HepG2 (cell line): Measurements from ENCODE around the gene SLC44A4. TPM values are rescaled to one million over a fixed set of nuclear protein-coding genes. Genes with fewer than 3 reads are reported as not detected.

Source experiments
- ATF5 ChIP-seq: sonication (generic); formaldehyde crosslinking; IDR thresholded peaks from 2 replicates; pipeline ENCODE4 v1.4.0; 2020; ENCODE audit warnings: mild to moderate bottlenecking, low read depth, missing genetic modification reagents
- CCDC6 ChIP-seq: sonication (generic); formaldehyde crosslinking; IDR thresholded peaks from 2 replicates; pipeline ENCODE4 v1.8.1; 2022; ENCODE audit warnings: mild to moderate bottlenecking, missing genetic modification reagents, moderate library complexity
- CSRNP2 ChIP-seq: sonication (generic); formaldehyde crosslinking; conservative IDR thresholded peaks from 2 replicates; pipeline ENCODE4 v1.8.0; 2022; ENCODE audit warnings: low read depth, missing genetic modification reagents
- E2F5 ChIP-seq: sonication (generic); formaldehyde crosslinking; conservative IDR thresholded peaks from 2 replicates; pipeline ENCODE4 v1.4.0; 2020; ENCODE audit warnings: missing genetic modification reagents
- EP300 ChIP-seq, 3 experiments: sonication (generic) in 1 of 3; formaldehyde crosslinking in 1 of 3; IDR thresholded peaks; 2 replicates each; pipeline versions ENCODE4 v1.5.1 to v1.6.1; 2011 to 2020; ENCODE audit warnings: low read depth in 2 of 3, low read length in 2 of 3, borderline replicate concordance in 1 of 3, improper control_type of control experiment in 1 of 3, mild to moderate bottlenecking in 1 of 3, missing genetic modification reagents in 1 of 3, moderate library complexity in 1 of 3
- GABPB1 ChIP-seq: IDR thresholded peaks from 2 replicates; pipeline ENCODE4 v1.6.1; 2016; ENCODE audit warnings: mild to moderate bottlenecking, missing genetic modification reagents, moderate library complexity, missing compliant biosample characterization
- HNF4G ChIP-seq, 2 experiments: sonication (generic) in 1 of 2; formaldehyde crosslinking in 1 of 2; IDR thresholded peaks; 2 replicates each; pipeline versions ENCODE4 v1.4.0 to v1.6.1; 2011 to 2020; ENCODE audit warnings: borderline replicate concordance in 2 of 2, low read depth in 2 of 2, mild to moderate bottlenecking in 2 of 2, low read length in 1 of 2, missing genetic modification reagents in 1 of 2, moderate library complexity in 1 of 2
- KLF13 ChIP-seq: sonication (generic); formaldehyde crosslinking; IDR thresholded peaks from 2 replicates; pipeline ENCODE4 v1.4.0; 2020; ENCODE audit warnings: mild to moderate bottlenecking, missing genetic modification reagents
- KLF16 ChIP-seq, 2 experiments: sonication (generic) in 1 of 2; formaldehyde crosslinking in 1 of 2; IDR thresholded peaks; 2 replicates each; pipeline versions ENCODE4 v1.6.1 to v1.8.0; 2016 to 2023; ENCODE audit warnings: missing genetic modification reagents in 2 of 2, missing compliant biosample characterization in 1 of 2
- SETDB1 ChIP-seq: sonication (generic); formaldehyde crosslinking; IDR thresholded peaks from 2 replicates; pipeline ENCODE4 v1.5.1; 2020; ENCODE audit warnings: missing genetic modification reagents, mild to moderate bottlenecking, borderline replicate concordance
- SIN3B ChIP-seq: fragments of 150-350 bp; IDR thresholded peaks from 2 replicates; pipeline ENCODE4 v1.6.1; 2014; ENCODE audit warnings: low read length
- SP1 ChIP-seq, 2 experiments: fragments of 450-650 bp in 1 of 2; sonication (generic) in 1 of 2; formaldehyde crosslinking in 1 of 2; IDR thresholded peaks; 2 replicates each; pipeline versions ENCODE4 v1.4.0 to v1.6.1; 2016 to 2020; ENCODE audit warnings: missing genetic modification reagents in 1 of 2
- TOPORS ChIP-seq: sonication (generic); formaldehyde crosslinking; IDR thresholded peaks from 2 replicates; pipeline ENCODE4 v1.8.0; 2023; ENCODE audit warnings: mild to moderate bottlenecking, missing genetic modification reagents
- ZBTB10 ChIP-seq: sonication (generic); formaldehyde crosslinking; IDR thresholded peaks from 2 replicates; pipeline ENCODE4 v1.4.0; 2020; ENCODE audit warnings: missing genetic modification reagents, borderline replicate concordance
- ZBTB3 ChIP-seq: sonication (generic); formaldehyde crosslinking; IDR thresholded peaks from 2 replicates; pipeline ENCODE4 v1.4.0; 2020; ENCODE audit warnings: low read depth, mild to moderate bottlenecking, moderate library complexity, missing genetic modification reagents, borderline replicate concordance
- ZFP62 ChIP-seq: sonication (generic); formaldehyde crosslinking; IDR thresholded peaks from 2 replicates; pipeline ENCODE4 v1.4.0; 2020; ENCODE audit warnings: missing genetic modification reagents
- ZNF253 ChIP-seq: sonication (generic); formaldehyde crosslinking; IDR thresholded peaks from 2 replicates; pipeline ENCODE4 v1.8.0; 2022; ENCODE audit warnings: mild to moderate bottlenecking, missing genetic modification reagents, borderline replicate concordance
- ZNF263 ChIP-seq: sonication (generic); formaldehyde crosslinking; IDR thresholded peaks from 2 replicates; pipeline ENCODE4 v1.4.0; 2020; ENCODE audit warnings: missing genetic modification reagents
- ZNF30 ChIP-seq: sonication (generic); formaldehyde crosslinking; IDR thresholded peaks from 2 replicates; pipeline ENCODE4 v1.5.0; 2020; ENCODE audit warnings: mild to moderate bottlenecking, missing genetic modification reagents
- ZNF530 ChIP-seq: sonication (generic); formaldehyde crosslinking; IDR thresholded peaks from 2 replicates; pipeline ENCODE4 v1.5.0; 2020; ENCODE audit warnings: low read depth, mild to moderate bottlenecking, missing genetic modification reagents
- polyA plus RNA-seq, 8 experiments: library from polyadenylated mRNA; depleted of rRNA in 3 of 8; stranded (reverse) in 7 of 8; unstranded in 1 of 8; fragments of >200 nt; fragmentation: Illumina TruSeq in 4 of 8; extraction: Trizol in 4 of 8; gene quantifications; 2 replicates each; pipeline versions ENCODE4 v1.2.1 to v1.2.3, GENCODE V29; 2011 to 2016; ENCODE audit warnings: low read depth in 4 of 8, missing spikeins in 1 of 8, mixed read lengths in 1 of 8; ENCODE audit not compliant: insufficient read depth in 1 of 8
- total RNA-seq, 5 experiments: library from RNA; depleted of rRNA; stranded (reverse); fragments of >200 nt; fragmentation: Illumina TruSeq; extraction: Trizol; gene quantifications; 2 replicates each; pipeline ENCODE4 v1.2.3, GENCODE V29; 2016; ENCODE audit warnings: low read depth in 1 of 5

Gene SLC44A4
- total and polyA plus RNA-seq, 2 of the 13 experiments (the other 11 are each of a cell fraction or from before 2014, with no cell fraction given), result 3.5 to 5.9 TPM

- TF ChIP-seq EP300 (IDR thresholded peaks at IDR 0.05; ENCODE audit: low read depth in 2 of 2, low read length in 2 of 2) (peak in 1 of 2 experiments; percentile 49; a peak in 2 of 4 replicates), EP300 (CRISPR knock-in tag; IDR thresholded peaks at IDR 0.05; ENCODE audit: borderline replicate concordance) (no peak; the same call in 1 of the 2 replicates), SP1 (IDR thresholded peaks at IDR 0.05) (no peak), SP1 (CRISPR knock-in tag; IDR thresholded peaks at IDR 0.05) (peak; percentile 86), ZBTB3 (no peak; the same call in 1 of the 2 replicates), ATF5 (CRISPR knock-in tag) (no peak), ZNF30 (0 out of 2 replicates have a peak, but pooled peaks have one; percentile 40), KLF13 (CRISPR knock-in tag) (0 out of 2 replicates have a peak, but pooled peaks have one; percentile 89), TOPORS (CRISPR knock-in tag) (peak; percentile 65; the same call in 1 of the 2 replicates), CCDC6 (0 out of 2 replicates have a peak, but pooled peaks have one; percentile 16), KLF16 (CRISPR knock-in tag; IDR thresholded peaks at IDR 0.05) (peak in 1 of 2 experiments; percentile 98; a peak in 2 of 4 replicates), ZNF263 (CRISPR knock-in tag) (0 out of 2 replicates have a peak, but pooled peaks have one; percentile 41), E2F5 (CRISPR knock-in tag) (peak; percentile 79; the same call in 1 of the 2 replicates), HNF4G (IDR thresholded peaks at IDR 0.05; ENCODE audit: borderline replicate concordance, low read depth, low read length) (peak; percentile 48; the same call in 1 of the 2 replicates), HNF4G (CRISPR knock-in tag; IDR thresholded peaks at IDR 0.05; ENCODE audit: borderline replicate concordance, low read depth) (peak; percentile 63; the same call in 1 of the 2 replicates), SIN3B (peak; percentile 88), GABPB1 (peak; percentile 87), ZFP62 (CRISPR knock-in tag) (no peak), ZNF530 (CRISPR knock-in tag) (0 out of 2 replicates have a peak, but pooled peaks have one; percentile 73), CSRNP2 (CRISPR knock-in tag) (peak; percentile 41; the same call in 1 of the 2 replicates), ZNF253 (CRISPR knock-in tag) (peak; percentile 78; the same call in 1 of the 2 replicates), SETDB1 (CRISPR knock-in tag) (no peak), ZBTB10 (no peak; the same call in 1 of the 2 replicates)
Observed at GRCh38 chr6:31862344-31863235, 16.2 kb downstream of the SLC44A4 start, which contains the start of gene NEU1 (continued).
